ENCODE results near the gene PCDHA4.
"Not testable (repeated sequence)": the region's sequence is repeated elsewhere in the genome, so short reads cannot be mapped to it uniquely, and the experiment has no call there.

PCDHA4 gene

GRCh38 chr5:140806834-140807775 lies at the start of gene PCDHA4:
TSS of gene PCDHA4 (plus strand) at chr5:140807068.
- TF ChIP-seq CTCF (conservative IDR thresholded peaks at IDR 0.05; ENCODE audit: control insufficient read depth, insufficient read depth, low read depth, low read length) = peak; percentile 38
- DNase-seq (ENCODE audit: low read depth) = peak; percentile 13
- H3K4me3 ChIP-seq (ENCODE audit: control insufficient read depth, low read depth, low read length) = no peak within 1 kb of the TSS

- TF ChIP-seq CTCF (conservative IDR thresholded peaks at IDR 0.05; ENCODE audit: control insufficient read depth, insufficient read depth, low read depth, low read length) = no peak
- DNase-seq (ENCODE audit: low read depth) = no peak
- H3K4me3 ChIP-seq (ENCODE audit: control insufficient read depth, low read depth, low read length) = no peak overlapping the region
These were observed 42.5 kb upstream of the PCDHA4 start for GRCh38 chr5:140764177-140764973.

GRCh38 chr5:140767444-140767843 lies 39.4 kb upstream of the PCDHA4 start:
- no peak for TF ChIP-seq CTCF (conservative IDR thresholded peaks at IDR 0.05; ENCODE audit: control insufficient read depth, insufficient read depth, low read depth, low read length)
- DNase-seq (ENCODE audit: low read depth) = no peak
- H3K4me3 ChIP-seq (ENCODE audit: control insufficient read depth, low read depth, low read length) = no peak overlapping the region

- H3K4me3 ChIP-seq (ENCODE audit: control insufficient read depth, low read depth, low read length) = no peak overlapping the region
- DNase-seq (ENCODE audit: low read depth) = no peak
- TF ChIP-seq CTCF (conservative IDR thresholded peaks at IDR 0.05; ENCODE audit: control insufficient read depth, insufficient read depth, low read depth, low read length) = no peak
These were observed 26.4 kb upstream of the PCDHA4 start for GRCh38 chr5:140780512-140780911.

GRCh38 chr5:140785905-140786686 lies 20.8 kb upstream of the PCDHA4 start, which contains the start of gene PCDHA1:
TSS of gene PCDHA1 (plus strand) at chr5:140786140.
- no peak within 1 kb of the TSS for H3K4me3 ChIP-seq (ENCODE audit: control insufficient read depth, low read depth, low read length)
- TF ChIP-seq CTCF (conservative IDR thresholded peaks at IDR 0.05; ENCODE audit: control insufficient read depth, insufficient read depth, low read depth, low read length) = no peak
- peak; percentile 2 for DNase-seq (ENCODE audit: low read depth)

- DNase-seq (ENCODE audit: low read depth); H3K4me3 ChIP-seq (ENCODE audit: control insufficient read depth, low read depth, low read length): not testable (repeated sequence)
These were observed 19.4 kb upstream of the PCDHA4 start for GRCh38 chr5:140787422-140787821.

- DNase-seq (ENCODE audit: low read depth); H3K4me3 ChIP-seq (ENCODE audit: control insufficient read depth, low read depth, low read length): not testable (repeated sequence)
These were observed 18.9 kb upstream of the PCDHA4 start for GRCh38 chr5:140787849-140788504.

Data from fibroblast of mammary gland (primary cell).